ENCODE results near the gene SOX12.
A peak's percentile ranks its signal among the peaks of the same experiment; 100 is the strongest.

The SOX12 gene

DNA sequence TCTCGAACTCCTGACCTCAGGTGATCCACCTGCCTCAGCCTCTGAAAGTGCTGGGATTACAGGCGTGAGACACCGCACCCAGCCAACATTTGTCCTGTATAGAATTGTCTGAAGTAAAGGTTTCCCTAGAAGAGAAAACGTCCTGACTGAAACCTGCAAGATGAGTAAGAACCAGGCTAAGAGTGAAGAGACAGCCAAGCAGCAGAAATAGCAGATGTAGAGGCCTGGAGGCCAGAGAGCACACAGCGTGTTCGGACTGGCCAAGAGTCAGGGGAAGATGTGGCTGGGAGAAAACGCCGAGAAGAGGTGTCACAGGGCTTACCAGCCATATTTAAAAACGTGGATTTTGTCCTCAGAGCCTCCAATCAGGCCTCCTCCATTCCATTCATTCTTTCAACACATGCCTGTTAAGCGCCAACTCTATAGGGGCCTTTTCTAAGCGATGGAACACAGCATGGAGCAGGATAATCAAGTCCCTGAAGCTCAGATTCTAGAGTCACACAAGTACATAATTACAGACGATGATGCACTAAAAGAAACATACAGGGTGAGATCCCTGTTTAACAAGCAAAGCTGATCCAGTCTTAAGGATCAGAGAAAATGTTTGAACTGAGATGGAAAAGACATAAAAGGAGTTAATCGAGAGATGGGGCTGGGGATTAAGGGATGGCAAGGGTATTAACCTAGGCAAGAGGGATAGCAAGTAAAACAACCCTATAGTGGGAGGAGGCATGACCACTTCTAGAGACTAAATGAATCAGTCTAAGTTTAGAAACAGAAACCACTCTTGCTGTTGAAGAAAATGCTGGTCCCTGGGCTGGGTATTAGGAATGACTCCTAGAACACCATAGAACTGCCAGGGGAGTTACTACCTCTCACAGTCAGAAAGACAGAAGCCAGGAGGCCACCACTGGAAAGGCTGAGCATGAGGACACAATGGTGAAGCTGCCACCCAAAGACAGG is 23.2 kb upstream of the SOX12 start:
- no peak for DNase-seq

DNA sequence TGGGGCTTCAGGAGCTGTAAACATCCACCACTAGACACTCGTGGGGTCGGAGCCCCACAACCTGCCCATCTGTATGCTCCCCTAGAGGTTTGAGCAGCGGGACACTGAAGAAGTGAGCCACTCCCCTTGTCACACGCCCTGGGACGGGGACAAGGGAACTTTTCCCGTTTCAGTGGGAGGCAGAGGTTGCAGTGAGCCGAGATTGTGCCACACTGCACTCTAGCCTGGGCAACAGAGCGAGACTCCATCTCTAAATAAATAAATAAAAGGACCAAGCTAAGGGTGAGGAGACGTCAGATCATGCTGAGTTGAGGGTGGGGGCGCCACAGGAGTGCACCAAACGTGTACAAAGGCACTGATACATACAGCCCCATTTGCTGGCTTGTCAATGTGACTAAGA is 19.6 kb upstream of the SOX12 start:
- DNase-seq: no peak

DNA sequence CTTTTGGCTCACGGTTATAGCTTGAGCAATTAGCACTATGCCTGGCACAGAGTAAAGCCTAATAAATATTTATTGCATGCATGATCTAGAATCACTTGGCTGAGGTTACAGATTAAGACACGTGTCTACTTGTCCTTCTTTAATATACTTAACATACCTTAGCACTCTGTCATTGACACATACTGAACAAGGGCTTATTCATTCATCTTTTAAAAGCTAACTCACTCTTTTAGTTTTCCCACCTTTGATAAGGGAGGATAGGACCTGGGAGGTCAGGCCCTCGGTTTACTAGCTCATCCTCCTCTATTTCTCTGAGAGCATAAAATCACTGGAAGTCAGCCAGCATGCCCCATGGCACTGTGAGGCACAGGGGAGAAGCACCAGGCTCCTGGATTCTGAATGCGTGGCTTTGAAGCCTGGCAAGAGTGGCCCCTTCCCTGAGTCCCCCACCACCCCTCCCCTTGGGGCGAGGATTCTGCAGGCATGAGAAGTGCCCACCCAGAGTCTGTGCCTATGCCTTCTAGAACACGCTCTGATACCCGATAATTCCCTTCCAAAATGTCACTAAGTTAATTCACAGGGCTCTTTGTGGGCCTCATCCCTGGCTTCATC is 16.8 kb upstream of the SOX12 start:
- DNase-seq: no peak

DNA sequence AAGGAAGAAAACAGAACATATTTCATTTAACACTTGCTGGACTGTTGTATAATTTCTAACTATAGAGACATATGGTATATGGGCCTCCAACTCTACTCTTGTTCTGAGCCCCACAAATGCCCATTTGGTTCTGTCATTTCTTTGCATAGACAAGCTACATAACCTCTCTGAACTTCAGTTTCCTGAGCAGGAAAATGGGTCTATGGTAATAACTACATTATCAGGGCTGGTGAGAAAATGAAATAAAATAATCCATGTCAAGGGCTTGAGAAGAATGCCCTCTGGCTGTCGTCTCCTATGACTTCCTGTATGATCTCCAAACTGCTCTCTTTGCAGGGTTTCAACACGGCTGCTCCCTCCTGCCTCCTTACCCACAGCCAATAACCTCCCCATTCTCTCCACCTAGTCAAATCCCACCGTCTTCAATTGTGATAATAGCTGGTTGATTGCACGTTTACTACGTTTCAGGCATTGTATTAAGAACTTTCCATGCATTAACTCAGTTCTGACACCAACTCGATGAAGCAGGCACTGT is 16.0 kb upstream of the SOX12 start:
- DNase-seq: no peak

DNA sequence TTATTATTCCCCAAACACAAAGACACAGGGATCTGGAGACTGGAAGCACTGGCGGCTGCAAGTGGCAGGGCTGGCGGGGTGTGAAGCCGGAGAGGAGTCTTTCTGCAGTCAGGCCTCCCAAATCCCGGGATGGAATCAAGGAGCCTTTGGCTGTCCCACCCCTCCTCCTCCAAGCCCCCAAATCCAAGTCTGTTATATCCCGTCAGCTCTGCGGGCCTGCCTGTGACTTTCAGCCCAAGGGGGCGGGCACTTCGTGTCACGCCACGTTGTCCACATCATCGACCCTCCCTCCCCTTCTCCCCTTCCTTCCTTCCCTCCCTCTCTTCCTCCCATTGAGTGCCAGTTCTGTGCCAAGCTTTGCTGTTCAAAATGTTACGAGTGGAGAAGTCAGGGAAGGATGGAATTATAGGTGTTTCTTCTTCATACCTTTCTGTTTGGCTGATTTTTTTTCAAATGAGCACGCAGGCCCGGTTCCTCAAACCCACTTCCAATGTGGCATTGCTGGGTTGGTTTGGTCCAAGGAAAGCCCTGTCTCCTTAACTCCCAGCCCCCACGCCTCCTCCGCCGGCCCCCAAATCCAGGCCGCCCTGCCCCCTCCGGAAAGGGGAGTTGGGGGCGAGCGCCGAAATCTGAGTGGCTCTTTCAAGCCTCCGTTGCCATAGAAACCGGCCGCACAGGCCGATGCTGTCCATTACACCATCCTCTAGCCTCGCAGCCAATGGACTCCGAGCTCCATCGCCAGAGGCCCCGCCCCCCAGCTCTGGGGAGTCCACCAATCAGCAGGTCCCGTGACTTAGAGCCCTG is 15.3 kb upstream of the SOX12 start:
- peak; percentile 57 for DNase-seq

DNA sequence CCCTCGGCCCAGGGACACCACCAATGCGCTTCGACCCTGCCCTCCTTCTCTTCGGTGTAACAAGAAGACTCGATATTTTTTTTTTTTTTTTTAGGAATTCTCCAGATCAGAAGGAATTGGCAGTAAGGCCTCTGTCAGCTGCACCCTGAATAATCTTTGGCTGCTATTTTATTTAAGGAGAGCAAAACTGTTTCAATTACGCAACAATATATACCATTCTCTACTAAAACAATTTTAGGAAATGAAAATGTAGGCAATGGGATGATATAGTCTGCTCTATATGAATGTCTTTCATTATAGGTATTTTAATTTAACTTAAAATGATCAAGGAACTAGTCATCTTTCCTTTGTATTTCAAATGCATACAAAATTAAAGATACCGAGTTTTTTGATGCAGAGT is 14.7 kb upstream of the SOX12 start:
- DNase-seq: no peak

DNA sequence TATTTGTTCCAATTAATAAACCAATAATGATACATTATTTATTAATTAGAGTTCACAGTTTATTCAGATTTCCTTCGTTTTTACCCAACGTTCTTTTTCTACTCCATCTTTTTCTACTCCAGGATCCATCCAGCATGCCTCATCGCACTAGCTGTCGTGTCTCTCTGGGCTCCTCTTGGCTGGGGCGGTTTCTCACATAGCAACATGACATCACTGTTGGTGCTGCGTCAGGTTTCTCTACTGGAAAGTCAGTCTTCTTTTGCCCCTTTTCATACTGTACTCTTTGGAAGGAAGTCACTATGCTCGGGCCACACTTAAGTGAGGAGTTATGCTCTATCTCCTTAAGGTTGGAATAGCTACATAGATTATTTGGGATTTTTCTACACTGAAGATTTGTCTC is 13.7 kb upstream of the SOX12 start:
- DNase-seq: no peak

DNA sequence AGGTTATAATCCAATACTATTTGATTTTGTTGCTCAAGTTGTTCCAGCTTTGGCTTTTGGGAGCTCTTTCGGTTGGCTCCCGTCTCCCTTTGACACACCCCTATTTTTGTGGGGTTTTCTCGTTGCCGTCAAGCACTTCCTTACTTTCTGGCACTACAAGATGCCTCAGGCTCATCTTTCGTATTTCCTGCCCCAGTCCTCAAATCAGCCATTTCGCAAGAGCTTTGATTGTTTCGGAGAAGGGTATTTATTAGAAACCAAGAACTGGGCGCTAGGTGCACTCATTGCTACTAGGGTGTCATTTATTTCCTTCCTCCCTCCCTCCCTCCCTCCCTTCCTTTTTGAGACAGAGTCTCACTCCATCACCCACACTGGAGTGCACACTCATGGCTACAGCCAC is 13.3 kb upstream of the SOX12 start:
- no peak for DNase-seq

DNA sequence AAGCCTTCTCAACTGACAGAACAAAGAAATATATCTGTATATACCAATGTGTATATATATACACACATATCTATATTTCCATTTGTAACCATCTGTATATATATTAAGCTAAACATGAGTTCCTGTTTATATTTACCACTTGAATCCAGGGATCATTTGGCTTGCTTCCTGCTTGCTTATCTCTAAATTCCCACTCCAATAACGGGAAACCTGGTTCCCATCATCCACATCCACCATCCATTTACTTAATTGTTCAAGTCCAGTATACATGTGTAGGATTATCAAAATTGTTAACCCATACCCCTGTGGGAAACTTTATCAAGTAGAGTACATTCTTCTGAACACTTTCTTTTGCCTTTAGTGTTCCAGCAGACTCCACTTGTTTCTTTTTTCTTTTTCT is 12.5 kb upstream of the SOX12 start:
- no peak for DNase-seq

DNA sequence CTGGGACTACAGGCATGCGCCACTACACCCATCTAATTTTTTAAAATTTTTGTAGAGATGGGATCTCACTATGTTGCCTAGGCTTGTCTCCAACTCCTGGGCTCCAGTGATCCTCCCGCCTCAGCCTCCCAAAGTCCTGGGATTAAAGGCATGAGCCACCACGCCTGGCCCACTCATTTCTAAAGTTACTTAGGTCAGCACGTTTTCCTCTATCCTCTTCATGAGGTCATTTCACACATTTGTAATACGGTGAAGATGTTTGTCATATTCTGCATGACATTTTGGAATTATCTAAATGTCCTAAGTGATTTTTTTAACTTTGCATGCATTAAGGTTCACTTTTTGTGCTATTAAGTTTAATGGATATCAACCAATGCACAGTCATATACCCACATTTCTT is 11.9 kb upstream of the SOX12 start:
- DNase-seq: no peak

DNA sequence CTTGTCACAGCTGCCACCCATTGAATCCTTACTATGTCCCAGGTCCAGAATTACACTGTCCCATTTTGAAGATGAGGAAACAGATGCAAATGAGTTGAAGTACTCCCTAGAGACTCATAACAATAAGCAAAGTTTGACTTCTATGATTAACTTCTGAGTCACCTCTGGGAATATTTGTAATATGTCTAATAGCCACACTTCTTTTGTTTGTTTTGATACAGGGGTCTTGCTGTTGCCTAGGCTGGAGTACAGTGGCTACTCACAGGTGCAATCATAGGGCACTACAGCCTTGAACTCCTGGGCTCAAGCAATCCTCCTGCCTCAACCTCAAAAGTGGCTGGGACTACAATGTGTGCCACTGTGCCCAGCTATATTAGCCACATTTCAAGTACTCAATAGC is 11.4 kb upstream of the SOX12 start:
- DNase-seq: no peak

DNA sequence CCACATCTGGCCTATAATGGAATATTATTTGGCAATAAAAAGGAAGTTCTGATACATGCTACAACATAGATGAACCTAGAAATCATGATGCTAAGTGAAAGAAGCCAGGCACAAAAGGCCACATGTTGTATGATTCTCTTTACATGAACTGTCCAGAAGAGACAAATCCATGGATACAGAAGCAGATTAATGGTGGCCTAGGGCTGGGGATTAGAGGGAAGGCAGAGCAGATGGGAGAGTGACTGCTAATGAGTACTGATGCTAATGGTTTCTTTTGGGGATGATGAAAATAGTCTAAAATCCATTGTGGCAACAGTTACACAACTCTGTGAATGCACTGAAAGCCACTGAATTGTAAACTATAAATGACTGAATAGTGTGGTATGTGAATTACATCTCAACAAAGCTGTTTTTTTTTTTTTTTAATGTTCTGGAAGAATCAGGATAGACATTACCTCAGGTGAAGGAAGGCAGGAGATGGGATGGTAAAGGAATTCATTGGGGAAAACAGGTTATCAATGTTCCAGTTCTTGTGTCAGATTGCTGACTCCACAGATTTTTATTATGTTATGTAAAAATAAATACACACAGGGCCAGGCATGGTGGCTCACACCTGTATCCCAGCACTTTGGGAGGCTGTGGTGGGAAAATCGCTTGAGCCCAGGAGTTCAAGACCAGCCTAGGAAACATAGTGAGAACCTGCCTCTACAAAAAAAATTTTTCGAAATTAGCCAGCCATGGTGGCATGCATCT is 8.9 kb upstream of the SOX12 start:
- DNase-seq: no peak

DNA sequence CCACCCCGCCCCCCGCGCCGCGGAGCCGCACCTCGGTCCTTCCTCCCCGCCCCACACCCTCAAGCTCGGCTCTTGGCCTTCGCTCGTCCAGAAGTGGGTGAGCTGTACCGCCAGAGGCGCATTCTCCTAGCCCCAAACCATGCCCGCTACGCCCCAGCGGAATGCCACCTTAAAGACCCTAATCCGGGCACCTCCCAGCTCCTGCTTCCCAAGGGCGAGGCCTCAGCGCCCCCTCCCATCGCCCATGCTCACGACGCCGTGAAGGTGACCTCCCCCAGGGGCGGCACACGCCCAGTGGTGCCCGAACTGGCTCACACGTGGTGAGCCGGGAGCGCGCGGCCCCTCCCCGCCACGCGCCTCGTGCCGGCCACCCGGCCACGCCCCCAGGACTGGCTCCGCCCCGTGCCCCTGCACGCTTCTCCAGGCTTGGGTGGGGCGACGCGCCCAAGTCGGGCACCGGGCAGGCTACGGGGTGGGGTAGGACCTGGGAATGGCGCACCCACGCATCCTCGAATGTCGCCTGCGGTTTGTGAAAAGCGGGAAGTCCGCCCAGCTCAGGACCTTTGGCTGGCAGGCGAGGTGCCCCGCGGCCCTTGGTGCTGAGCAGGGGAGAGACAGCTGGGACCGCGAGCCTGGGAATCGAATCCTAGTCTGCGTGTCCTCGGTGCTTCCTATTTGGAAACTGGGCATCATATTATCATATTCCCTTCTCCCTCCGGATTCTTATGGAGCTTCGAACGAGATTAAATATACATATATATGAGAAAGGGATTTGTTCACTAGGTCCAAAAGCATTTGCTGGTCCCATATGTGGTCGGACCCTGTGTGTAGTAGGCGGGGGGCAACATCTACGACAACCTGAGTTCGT is 941 bp upstream of the SOX12 start:
- peak; percentile 79 for DNase-seq

DNA sequence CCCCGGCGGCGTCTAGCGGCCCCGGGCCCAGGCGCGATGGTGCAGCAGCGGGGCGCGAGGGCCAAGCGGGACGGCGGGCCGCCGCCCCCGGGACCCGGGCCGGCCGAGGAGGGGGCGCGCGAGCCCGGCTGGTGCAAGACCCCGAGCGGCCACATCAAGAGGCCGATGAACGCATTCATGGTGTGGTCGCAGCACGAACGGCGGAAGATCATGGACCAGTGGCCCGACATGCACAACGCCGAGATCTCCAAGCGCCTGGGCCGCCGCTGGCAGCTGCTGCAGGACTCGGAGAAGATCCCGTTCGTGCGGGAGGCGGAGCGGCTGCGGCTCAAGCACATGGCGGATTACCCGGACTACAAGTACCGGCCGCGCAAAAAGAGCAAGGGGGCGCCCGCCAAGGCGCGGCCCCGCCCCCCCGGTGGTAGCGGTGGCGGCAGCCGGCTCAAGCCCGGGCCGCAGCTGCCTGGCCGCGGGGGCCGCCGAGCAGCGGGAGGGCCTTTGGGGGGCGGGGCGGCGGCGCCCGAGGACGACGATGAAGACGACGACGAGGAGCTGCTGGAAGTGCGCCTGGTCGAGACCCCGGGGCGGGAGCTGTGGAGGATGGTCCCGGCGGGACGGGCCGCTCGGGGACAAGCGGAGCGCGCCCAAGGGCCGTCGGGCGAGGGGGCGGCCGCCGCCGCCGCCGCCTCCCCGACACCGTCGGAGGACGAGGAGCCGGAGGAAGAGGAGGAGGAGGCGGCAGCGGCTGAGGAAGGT is 715 bp downstream of the SOX12 start:
- DNase-seq: peak; percentile 31

DNA sequence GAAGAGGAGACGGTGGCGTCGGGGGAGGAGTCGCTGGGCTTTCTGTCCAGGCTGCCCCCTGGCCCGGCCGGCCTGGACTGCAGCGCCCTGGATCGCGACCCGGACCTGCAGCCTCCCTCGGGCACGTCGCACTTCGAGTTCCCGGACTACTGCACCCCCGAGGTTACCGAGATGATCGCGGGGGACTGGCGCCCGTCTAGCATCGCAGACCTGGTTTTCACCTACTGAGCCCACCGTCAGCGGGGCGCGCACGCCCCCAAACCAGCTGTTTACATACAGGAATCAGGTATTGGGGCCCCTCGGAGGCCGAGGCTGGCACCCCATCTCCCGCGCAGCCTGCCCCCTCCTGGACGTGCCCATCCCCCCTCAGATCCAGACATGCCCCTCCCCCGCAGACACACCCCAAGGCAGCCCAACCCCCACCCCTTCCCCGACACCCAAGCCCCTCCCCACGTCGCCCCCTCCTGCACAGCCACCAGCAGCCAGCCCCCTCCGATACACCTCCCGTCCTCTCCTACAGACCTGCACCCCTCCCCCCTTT is 1.4 kb downstream of the SOX12 start:
- DNase-seq: peak; percentile 9

DNA sequence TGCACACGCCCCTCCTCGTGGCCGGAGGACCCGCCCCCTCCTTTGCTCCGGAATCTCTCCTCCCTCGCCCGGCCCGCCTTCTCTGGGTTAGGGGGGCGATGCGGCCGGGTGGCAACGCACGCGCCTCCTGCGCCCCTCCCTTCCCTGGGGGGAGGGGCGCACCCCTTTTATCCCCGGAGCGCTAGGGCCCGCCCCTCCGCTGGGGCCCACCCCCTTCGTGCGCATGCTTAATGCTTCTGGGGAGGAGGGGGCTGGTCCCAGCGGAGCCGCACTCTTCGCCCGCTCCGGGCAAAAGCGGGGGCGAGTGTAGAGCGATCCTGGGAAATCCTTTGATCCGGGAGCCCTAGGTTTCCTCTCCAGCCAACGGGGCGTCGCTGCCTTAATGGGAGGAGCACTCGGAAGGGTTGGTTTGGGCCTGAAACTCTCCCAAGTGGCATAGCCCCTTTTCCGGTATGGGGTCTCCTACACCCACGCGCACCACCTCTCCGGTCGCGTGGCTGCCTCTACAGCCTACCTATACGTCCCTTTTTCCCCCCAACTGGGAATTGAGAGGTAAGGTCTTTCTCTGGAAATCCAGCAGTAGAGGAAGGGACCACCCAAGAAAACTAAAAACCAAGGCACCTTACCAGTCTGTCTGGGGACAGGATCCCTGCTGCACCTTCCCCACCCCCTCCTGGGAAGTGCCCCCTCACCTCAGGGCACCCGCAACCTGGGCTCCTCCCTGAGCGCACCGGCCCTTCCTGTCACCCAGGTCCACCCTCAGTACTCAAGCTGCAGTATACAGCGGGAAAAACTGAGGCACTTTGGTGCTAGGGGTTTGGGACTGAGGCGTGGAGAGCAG is 2.1 kb downstream of the SOX12 start:
- peak; percentile 66 for DNase-seq

DNA sequence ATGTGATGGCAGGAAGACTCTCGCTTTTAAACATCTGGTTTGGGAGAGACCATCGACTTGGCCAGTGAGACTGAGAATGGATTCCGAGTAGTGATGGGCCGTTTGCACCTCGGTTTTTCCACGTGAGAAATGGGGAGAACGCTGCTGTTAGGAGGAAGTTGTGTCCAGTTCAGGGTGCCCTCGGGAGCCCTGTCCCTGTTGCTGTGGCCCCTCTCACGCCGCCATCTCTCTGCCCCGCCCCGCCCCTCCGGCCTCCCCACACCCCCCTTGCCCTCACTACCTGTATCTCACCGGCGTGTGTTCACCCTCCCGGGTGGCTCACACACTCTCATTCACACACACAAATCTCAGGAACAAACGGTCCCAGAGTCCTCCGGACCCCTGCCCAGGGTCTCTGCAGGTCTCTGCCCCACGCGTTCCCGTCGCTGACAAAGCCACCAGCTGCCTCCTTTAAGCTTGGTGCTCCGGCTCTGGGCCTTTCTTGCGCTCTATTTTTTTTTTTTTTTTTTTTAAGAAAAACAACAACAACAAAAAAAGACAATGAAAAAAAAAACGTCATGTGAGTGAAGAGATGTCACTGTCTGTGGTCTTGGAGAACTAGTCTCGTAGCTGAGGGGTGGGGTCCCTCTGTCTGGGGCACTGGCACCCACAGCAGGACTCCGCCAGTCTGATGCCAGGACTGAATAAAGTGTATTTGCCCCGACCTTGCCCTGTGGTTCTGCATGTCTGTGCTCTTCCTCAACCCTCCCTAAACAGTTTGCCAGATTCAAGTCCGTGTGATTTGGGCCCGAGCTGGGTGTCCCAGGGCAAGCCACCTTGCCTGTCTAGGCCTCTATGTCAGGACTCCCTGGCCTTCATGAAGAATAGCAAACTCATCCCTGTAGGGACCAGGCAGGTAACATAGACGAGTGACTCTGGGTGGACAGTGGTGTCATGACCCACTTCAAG is 2.9 kb downstream of the SOX12 start:
- DNase-seq: no peak

Measured in central memory CD4-positive, alpha-beta T cell (primary cell).